Lung (tissue), 12 donors: ENCODE results near the gene UBE2J1. TPM values are rescaled to one million over a fixed set of nuclear protein-coding genes. Genes with fewer than 3 reads are reported as not detected.

Experiments
- ATAC-seq: fragments of 200-7000 bp; cut with Tn5 transposase; one replicate; pipeline ENCODE4 v1.9.1; 2020; ENCODE audit warnings: moderate number of reproducible peaks; ENCODE audit not compliant: insufficient read depth, low FRiP score
- DNase-seq, 3 donors: peaks; one replicate each; pipeline ENCODE4 v3.0.0-alpha.2; 2013 to 2017
- H3K27ac ChIP-seq, 2 donors: one replicate each; pipeline ENCODE4 v1.5.1; 2013; ENCODE audit warnings: mild to moderate bottlenecking in 2 of 2, moderate library complexity in 2 of 2, control low read depth in 1 of 2, inconsistent platforms in 1 of 2, low read depth in 1 of 2, low read length in 1 of 2
- H3K27me3 ChIP-seq, 3 donors: one replicate each; pipeline ENCODE4 v1.5.1; 2013; ENCODE audit warnings: low read length in 2 of 3; ENCODE audit not compliant: control insufficient read depth in 3 of 3, insufficient read depth in 3 of 3
- H3K36me3 ChIP-seq, 4 donors: one replicate each; pipeline ENCODE4 v1.5.1; 2013; ENCODE audit warnings: low read length in 4 of 4, mild to moderate bottlenecking in 1 of 4, moderate library complexity in 1 of 4; ENCODE audit not compliant: control insufficient read depth in 4 of 4, insufficient read depth in 4 of 4
- H3K4me1 ChIP-seq, 5 donors: one replicate each; pipeline ENCODE4 v1.5.1; 2013; ENCODE audit warnings: low read length in 5 of 5, mild to moderate bottlenecking in 2 of 5, moderate library complexity in 1 of 5; ENCODE audit not compliant: control insufficient read depth in 5 of 5, insufficient read depth in 5 of 5
- H3K4me3 ChIP-seq: one replicate; pipeline ENCODE4 v1.5.1; 2013; ENCODE audit warnings: mild to moderate bottlenecking, control low read depth, moderate library complexity
- H3K9ac ChIP-seq, 2 donors: one replicate each; pipeline ENCODE4 v1.5.1; 2013; ENCODE audit warnings: low read length in 2 of 2, control low read depth in 1 of 2; ENCODE audit not compliant: insufficient read depth in 1 of 2
- H3K9me3 ChIP-seq, 4 donors: one replicate each; pipeline ENCODE4 v1.5.1; 2013; ENCODE audit warnings: low read length in 3 of 4, mild to moderate bottlenecking in 1 of 4, moderate library complexity in 1 of 4; ENCODE audit not compliant: control insufficient read depth in 4 of 4, insufficient read depth in 3 of 4
- WGBS, 2 donors: extraction: QIAGEN DNeasy Blood & Tissue Kit; methylation state at CpG; one replicate each; pipeline ENCODE4 v1.1.7; 2013; 5-methylcytosine and 5-hydroxymethylcytosine counted together
- polyA plus RNA-seq, 2 donors: library from polyadenylated mRNA; stranded (reverse); fragments of 200-250 nt; gene quantifications; one replicate each; pipeline ENCODE4 v1.2.1, GENCODE V29; 2013
- total RNA-seq, 2 donors: library from RNA; depleted of rRNA in 1 of 2; stranded (reverse); fragments of >200 nt in 1 of 2; gene quantifications; one replicate each; pipeline ENCODE4 v1.2.1, GENCODE V29; 2014 to 2021
- TF ChIP-seq, protein P1 (sequence below): IDR thresholded peaks from 2 replicates; pipeline ENCODE4 v1.5.1; 2012; ENCODE audit warnings: mild to moderate bottlenecking; ENCODE audit errors: control extremely low read depth, extremely low read depth
- donor health status: control.
- donor health status: control.
- donor health status: Bipolar disorder and iron deficiency.
- donor health status: healthy.
- donor health status: DM: yes; HTN: yes; CAD: no.

UBE2J1 gene
- total and polyA plus RNA-seq, 4 donors, result 24.3 to 51.0 (median 41.5) TPM

DNA sequence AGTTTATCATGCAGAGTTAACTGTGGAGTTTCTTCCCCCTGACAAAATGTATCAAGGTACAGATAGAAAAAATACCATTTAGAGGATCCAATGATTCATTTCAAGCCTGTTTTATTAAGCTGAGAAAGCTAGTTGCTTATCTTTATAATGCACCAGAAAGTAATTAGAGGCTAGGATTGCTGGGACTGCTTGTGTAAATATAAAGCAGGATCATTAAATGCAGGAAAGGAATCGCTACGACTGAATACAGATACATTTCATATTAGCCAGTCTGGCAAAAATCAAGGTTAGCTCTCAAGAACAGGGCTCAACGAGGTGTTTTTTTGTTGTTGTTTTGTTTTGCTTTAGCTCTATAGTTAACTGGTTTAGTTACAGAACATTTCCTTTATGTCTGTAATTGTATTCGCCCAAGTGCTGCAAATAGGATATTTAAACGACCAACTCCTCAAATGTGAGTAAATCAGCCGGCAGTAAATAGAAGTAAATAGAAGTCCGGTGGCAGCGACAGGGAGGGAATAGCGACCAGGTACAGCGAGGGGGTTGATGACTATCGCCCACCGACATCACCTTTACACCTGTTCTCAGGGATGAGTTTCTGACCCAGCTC is 748 bp downstream of the UBE2J1 start:
- ATAC-seq, result no peak

DNA sequence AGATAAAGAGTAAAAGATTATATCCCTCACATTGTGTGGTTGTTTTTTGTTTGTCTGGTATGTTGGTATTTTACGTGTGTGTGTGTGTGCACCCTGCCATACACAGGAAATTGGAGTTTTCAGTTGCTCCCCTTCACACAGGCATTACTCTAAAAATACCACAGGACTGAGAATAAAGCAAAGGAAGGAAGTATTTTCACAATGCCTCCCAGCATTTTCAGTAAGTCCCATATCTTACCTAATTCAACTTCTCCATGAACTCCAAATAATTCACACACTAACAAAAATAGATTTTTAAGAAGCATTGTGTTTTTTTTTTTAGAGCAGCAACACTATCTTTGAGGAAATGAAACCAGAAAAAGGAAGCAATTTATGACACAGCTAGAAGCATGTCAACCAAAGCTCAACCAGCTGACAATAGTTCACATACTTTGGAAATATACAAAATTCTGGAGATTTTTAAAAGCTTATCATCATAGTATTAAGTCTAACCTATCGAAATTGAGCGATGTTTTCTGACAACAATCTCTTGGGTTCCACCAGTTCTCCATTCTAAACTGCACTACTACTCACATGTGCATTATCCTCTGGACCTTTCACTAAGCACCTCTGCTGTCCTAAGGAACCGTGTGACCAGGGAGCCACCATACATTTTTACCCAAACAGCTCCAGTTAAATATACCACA is 2.1 kb downstream of the UBE2J1 start:
- peak in 2 of 3 donors; percentile 30 to 34 for DNase-seq
- no peak overlapping the region for H3K4me3 ChIP-seq

More for the DNA sequence above, 748 bp downstream of the UBE2J1 start:
- Histone ChIP-seq H3K36me3 (no peaks in the 10 kb centered on the region), H3K9ac (peak overlapping the region; percentile 94 to 98), H3K27ac (peak overlapping the region; percentile 100), H3K4me1 (peaks cover 0 to 24% (median 11%) of the 10 kb centered on the region in 5 donors), H3K9me3 (no peaks in the 10 kb centered on the region), H3K27me3 (no peaks in the 10 kb centered on the region), H3K4me3 (peak overlapping the region; percentile 91)
- TF ChIP-seq, protein P1, sequence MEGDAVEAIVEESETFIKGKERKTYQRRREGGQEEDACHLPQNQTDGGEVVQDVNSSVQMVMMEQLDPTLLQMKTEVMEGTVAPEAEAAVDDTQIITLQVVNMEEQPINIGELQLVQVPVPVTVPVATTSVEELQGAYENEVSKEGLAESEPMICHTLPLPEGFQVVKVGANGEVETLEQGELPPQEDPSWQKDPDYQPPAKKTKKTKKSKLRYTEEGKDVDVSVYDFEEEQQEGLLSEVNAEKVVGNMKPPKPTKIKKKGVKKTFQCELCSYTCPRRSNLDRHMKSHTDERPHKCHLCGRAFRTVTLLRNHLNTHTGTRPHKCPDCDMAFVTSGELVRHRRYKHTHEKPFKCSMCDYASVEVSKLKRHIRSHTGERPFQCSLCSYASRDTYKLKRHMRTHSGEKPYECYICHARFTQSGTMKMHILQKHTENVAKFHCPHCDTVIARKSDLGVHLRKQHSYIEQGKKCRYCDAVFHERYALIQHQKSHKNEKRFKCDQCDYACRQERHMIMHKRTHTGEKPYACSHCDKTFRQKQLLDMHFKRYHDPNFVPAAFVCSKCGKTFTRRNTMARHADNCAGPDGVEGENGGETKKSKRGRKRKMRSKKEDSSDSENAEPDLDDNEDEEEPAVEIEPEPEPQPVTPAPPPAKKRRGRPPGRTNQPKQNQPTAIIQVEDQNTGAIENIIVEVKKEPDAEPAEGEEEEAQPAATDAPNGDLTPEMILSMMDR, result no peak
- 0 to 1% methylated on average over 12 of the region's 12 CpGs for WGBS, 2 donors
- peak in 2 of 3 donors; percentile 41 to 70 for DNase-seq

DNA sequence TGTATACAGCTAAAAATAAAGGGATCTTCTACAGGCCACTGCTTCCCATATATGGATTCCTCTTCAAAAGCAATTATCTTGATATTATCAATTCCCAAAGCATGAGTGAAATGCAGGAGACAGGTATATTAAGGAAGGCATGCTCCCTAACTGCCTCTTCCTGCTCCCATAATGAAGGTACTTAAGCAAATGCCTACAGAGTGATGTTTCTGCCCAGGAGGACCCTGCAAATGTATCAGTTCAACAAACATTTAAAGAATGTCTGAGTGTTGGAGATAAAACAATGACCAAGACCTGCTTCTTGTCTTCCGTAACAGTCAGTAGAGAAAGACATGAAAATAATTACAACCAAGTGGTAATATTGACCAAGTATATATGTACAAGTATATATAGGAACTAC is 4.2 kb downstream of the UBE2J1 start:
- Histone ChIP-seq H3K4me3 (no peak overlapping the region), H3K9ac (no peak overlapping the region), H3K36me3 (no peaks in the 10 kb centered on the region), H3K9me3 (no peaks in the 10 kb centered on the region), H3K27ac (no peak overlapping the region), H3K4me1 (peaks cover 3 to 33% (median 13%) of the 10 kb centered on the region in 5 donors), H3K27me3 (no peaks in the 10 kb centered on the region)
- WGBS, 2 donors, result 89 to 91% methylated on average over 1 of the region's 1 CpG
- DNase-seq, result no peak
- no peak for ATAC-seq
- TF ChIP-seq, protein P1, result no peak

More for the DNA sequence above, 2.1 kb downstream of the UBE2J1 start:
- ATAC-seq, result peak; percentile 5
- WGBS, 2 donors, result 9 to 32% methylated on average over 4 of the region's 4 CpGs
- Histone ChIP-seq H3K27me3 (no peaks in the 10 kb centered on the region), H3K27ac (peak overlapping the region; percentile 49 to 69), H3K4me1 (peaks cover 3 to 24% (median 13%) of the 10 kb centered on the region in 5 donors), H3K9ac (peak overlapping the region in 1 of 2 donors; percentile 50), H3K9me3 (no peaks in the 10 kb centered on the region), H3K36me3 (no peaks in the 10 kb centered on the region)
- TF ChIP-seq, protein P1, result no peak
